Neural crest cell (in vitro differentiated cells): ENCODE measurements around the gene BRAF. TPM values are rescaled to one million over a fixed set of nuclear protein-coding genes. Genes with fewer than 3 reads are reported as not detected.

Source experiments
- DNase-seq: peaks from one replicate; pipeline ENCODE4 v3.0.0; 2021; ENCODE audit warnings: low read depth, mixed read lengths, low spot score
- H3K27ac Mint-ChIP-seq: one replicate; pipeline ENCODE4 v1.8.0; 2021; ENCODE audit warnings: mild to moderate bottlenecking, mixed read lengths; ENCODE audit not compliant: unreplicated experiment
- H3K27me3 Mint-ChIP-seq: 2 replicates; pipeline ENCODE4 v1.8.0; 2021; ENCODE audit warnings: low read depth, mild to moderate bottlenecking, mixed read lengths
- H3K36me3 Mint-ChIP-seq: 2 replicates; pipeline ENCODE4 v1.8.0; 2021; ENCODE audit warnings: low read depth, mild to moderate bottlenecking, mixed read lengths
- H3K4me1 Mint-ChIP-seq: 2 replicates; pipeline ENCODE4 v1.8.0; 2021; ENCODE audit warnings: mixed read lengths
- H3K4me3 Mint-ChIP-seq: one replicate; pipeline ENCODE4 v1.8.0; 2021; ENCODE audit warnings: mild to moderate bottlenecking, mixed read lengths
- H3K9me3 Mint-ChIP-seq: 2 replicates; pipeline ENCODE4 v1.8.0; 2021; ENCODE audit warnings: mixed read lengths
- total RNA-seq: library from RNA; stranded (reverse); gene quantifications from 2 replicates; pipeline ENCODE4 v1.2.1, GENCODE V29; 2021
- TF ChIP-seq, protein P1 (sequence below): fragments of 200-600 bp; sonication (generic); conservative IDR thresholded peaks from 2 replicates; pipeline ENCODE4 v1.5.0; 2021; ENCODE audit warnings: antibody characterized with exemption, mild to moderate bottlenecking

The BRAF gene
- total RNA-seq, 1 donor from 2014 or later: 27.7 TPM

DNA sequence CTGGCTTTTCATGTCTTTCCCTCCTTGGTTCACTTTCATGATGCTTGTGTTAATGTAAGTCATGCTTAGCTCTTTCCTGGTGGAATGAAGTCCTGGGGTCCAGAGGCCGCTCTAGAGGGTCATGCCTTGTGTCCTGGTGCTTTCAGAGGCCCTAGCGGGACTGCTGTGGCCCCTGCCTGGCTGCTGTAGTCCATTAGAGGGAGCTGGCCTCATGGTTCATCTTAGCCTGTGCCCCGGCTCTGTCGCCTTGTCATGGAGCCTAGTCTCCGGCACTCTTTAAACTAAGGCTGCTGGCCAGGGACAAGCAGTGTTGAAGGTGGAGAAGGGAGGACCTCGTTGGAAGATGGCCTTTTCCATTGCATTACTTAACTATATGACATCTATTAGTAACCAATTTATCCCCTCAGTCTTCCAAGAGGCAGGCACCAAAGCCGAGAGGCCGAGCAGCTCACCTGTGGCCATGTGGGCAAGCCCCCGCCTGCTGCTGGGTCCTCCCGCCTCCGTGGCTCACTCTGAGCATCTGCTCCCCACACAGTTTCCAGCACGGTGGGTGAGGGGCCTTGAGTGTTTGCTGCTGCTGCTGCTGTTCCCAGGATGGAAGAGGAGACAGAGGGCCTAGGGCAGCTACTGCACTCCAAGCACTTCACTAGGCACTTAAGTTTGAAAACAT lies 233.2 kb downstream of the BRAF start:
- Mint-ChIP-seq H3K27me3 (no peaks in the 10 kb centered on the region), H3K4me1 (peaks cover 10% of the 10 kb centered on the region), H3K4me3 (no peak overlapping the region), H3K36me3 (no peaks in the 10 kb centered on the region), H3K27ac (no peak overlapping the region), H3K9me3 (no peaks in the 10 kb centered on the region)
- DNase-seq: no peak
- TF ChIP-seq, protein P1, sequence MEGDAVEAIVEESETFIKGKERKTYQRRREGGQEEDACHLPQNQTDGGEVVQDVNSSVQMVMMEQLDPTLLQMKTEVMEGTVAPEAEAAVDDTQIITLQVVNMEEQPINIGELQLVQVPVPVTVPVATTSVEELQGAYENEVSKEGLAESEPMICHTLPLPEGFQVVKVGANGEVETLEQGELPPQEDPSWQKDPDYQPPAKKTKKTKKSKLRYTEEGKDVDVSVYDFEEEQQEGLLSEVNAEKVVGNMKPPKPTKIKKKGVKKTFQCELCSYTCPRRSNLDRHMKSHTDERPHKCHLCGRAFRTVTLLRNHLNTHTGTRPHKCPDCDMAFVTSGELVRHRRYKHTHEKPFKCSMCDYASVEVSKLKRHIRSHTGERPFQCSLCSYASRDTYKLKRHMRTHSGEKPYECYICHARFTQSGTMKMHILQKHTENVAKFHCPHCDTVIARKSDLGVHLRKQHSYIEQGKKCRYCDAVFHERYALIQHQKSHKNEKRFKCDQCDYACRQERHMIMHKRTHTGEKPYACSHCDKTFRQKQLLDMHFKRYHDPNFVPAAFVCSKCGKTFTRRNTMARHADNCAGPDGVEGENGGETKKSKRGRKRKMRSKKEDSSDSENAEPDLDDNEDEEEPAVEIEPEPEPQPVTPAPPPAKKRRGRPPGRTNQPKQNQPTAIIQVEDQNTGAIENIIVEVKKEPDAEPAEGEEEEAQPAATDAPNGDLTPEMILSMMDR: no peak

DNA sequence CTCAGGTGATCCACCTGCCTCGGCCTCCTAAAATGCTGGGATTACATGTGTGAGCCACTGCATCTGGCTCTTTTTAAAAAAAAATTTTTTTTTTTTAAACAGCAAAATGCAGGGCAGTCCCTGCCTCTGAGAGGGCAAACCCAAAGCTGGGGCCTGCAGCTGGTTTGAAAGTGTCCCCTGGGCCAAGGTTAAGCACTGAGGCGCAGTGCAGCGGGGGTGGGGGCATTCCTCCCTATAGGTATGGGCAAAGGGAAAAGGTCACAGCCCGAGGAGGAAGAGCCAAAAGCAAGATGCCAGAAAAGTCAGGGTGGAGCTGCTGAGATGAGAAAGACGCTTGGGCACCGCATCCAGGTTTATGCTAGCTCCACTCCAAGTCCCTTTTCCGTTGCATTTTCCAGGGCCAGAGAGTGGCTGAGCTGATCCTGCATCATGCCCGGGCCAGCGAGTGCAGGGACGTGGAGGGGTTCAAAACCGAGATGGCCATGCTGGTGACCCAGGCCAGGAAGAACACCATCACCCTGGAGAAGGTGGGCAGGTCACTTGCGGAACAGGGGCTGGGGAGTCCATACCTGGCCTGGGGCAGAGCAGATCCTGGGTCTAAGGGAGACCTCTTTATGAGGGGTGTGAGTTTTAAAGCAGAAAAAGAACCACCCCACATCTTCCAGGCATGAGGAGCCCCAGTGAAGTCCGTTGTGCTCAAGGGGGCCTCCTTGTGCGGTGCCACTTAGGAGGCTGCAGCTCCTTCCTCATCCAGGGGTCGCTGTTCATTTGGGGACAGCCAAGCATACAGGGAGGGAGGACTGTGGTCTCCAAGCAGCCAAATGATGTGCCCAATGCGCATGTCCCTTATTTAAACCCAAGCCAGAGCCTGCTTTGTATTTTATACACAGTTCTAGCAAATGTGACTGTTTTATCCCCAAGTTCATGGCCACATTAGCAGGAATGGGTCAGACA lies 235.3 kb downstream of the BRAF start:
- Mint-ChIP-seq H3K27me3 (no peaks in the 10 kb centered on the region), H3K9me3 (no peaks in the 10 kb centered on the region), H3K4me3 (peak overlapping the region; percentile 47), H3K27ac (no peak overlapping the region), H3K36me3 (no peaks in the 10 kb centered on the region), H3K4me1 (peaks cover 1% of the 10 kb centered on the region)
- TF ChIP-seq, protein P1: no peak
- DNase-seq: no peak

DNA sequence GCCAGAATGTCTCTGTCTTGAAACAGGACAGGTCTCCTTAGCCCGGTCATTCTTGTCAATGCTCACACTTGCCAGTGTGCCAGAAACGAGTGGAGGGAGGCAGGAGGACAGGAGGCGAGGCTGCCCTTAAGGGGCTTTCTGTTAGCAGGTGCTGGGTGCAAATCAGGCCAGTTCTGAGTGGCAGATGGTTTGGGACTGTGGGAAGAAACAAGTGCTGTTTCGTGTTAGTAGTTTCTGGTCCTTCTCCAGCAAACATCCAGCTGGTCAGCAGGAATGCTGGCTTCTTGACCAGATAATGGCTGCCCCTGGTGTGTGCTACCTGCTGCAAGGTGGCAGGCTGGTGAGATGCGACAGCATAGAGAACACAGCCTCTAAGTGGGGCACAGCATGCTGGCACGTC lies 236.4 kb downstream of the BRAF start:
- H3K36me3 Mint-ChIP-seq: peaks cover 3% of the 10 kb centered on the region
- DNase-seq: no peak
- H3K27ac Mint-ChIP-seq: no peak overlapping the region
- H3K9me3 Mint-ChIP-seq: no peaks in the 10 kb centered on the region
- TF ChIP-seq, protein P1: no peak
- H3K27me3 Mint-ChIP-seq: no peaks in the 10 kb centered on the region
- peaks cover 13% of the 10 kb centered on the region for H3K4me1 Mint-ChIP-seq
- no peak overlapping the region for H3K4me3 Mint-ChIP-seq

DNA sequence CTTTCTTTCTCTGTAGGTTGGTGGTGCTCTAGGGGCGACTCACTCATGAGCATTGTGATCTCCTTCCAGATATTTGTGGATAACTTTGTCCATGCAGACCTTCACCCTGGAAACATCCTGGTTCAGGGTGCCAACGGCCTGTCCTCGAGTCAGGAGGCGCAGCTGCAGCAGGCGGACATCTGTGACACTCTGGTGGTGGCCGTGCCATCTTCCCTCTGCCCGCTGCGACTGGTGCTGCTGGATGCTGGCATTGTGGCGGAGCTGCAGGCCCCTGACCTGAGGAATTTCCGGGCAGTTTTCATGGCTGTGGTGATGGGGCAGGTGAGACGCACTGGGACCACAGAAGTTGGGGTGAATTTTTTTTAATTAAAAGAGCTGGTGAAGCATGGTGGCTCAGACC lies 237.8 kb downstream of the BRAF start:
- Mint-ChIP-seq H3K4me3 (no peak overlapping the region), H3K36me3 (peaks cover 6% of the 10 kb centered on the region), H3K9me3 (no peaks in the 10 kb centered on the region), H3K27me3 (no peaks in the 10 kb centered on the region), H3K27ac (no peak overlapping the region), H3K4me1 (peaks cover 21% of the 10 kb centered on the region)
- TF ChIP-seq, protein P1: no peak
- DNase-seq: no peak

DNA sequence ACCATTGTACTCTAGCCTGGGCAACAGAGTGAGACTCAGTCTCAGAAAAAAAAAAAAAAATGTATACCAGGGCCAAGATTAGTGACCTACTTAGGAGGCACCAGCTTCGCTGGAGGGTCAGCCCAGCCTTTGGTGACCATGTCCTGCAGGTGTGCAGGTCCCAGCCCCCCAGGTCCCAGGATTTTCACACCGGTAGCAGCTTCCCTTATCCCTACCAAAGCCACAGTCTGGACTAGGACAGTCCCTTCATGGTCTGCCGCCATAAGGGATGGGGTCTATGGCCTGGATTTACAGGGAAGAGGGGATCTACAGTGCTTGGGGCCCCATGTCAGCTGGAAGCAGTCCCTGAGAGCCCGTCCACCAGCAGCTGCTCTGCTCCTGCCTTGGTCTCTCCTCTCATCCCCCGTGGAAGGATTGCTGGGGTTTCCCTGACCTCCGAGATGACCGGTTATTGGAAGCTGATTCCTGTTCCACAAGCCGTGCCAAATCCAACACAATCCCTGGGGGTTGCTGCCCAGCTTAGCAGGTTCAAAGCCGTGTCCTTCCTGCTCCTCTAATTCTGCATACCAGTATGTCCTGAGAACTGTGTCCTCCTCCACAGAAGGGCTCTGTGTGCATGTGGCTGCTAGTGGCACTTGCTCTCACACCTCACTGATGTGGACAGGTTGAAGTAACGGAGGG lies 239.2 kb downstream of the BRAF start:
- H3K27ac Mint-ChIP-seq: no peak overlapping the region
- TF ChIP-seq, protein P1: no peak
- H3K27me3 Mint-ChIP-seq: no peaks in the 10 kb centered on the region
- H3K36me3 Mint-ChIP-seq: peaks cover 10% of the 10 kb centered on the region
- H3K4me1 Mint-ChIP-seq: peaks cover 22% of the 10 kb centered on the region
- no peak overlapping the region for H3K4me3 Mint-ChIP-seq
- DNase-seq: no peak
- H3K9me3 Mint-ChIP-seq: no peaks in the 10 kb centered on the region
